Caki2 (cell line): ENCODE data around the gene AFAP1L1. TPM values are rescaled to one million over a fixed set of nuclear protein-coding genes. Genes with fewer than 3 reads are reported as not detected.
"Not testable (repeated sequence)": the region's sequence is repeated elsewhere in the genome, so short reads cannot be mapped to it uniquely, and the experiment has no call there.

ENCODE experiments used
- DNase-seq: peaks from one replicate; pipeline ENCODE4 v3.0.0-alpha.2; 2015; ENCODE audit warnings: low read depth
- in situ Hi-C: cut with HindIII; loops from 2 replicates; pipeline ENCODE4 v1.10.0; 2016; ENCODE audit warnings: low sequenced_read_pairs, low pct_unique_long_range_greater_than_20kb, mixed read lengths
- total RNA-seq: library from RNA; depleted of rRNA; stranded (reverse); fragments of >200 nt; shearing (Covaris generic); gene quantifications from 2 replicates; pipeline ENCODE4 v1.2.3, GENCODE V29; 2014; ENCODE audit warnings: low replicate concordance

The AFAP1L1 gene
- total RNA-seq, 1 experiment from 2014 or later: 3.6 TPM

DNA sequence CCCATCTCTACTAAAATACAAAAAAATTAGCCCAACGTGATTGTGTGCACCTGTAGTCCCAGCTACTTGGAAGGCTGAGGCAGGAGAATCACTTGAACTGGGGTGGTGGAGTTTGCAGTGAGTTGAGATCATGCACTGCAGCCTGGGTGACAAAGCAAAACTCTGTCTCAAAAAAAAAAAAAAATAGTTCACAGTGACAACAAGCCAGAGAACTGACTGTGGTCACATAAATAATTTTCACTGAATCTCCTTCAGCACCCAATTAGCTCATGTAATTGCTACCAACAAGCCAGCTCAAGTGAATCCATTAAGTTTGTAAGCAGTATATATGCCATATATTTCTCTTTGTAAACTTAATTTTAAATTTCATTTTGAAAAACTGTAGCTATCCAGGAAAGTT is 14.5 kb upstream of the AFAP1L1 start:
- in situ Hi-C loops: no loop called here

DNA sequence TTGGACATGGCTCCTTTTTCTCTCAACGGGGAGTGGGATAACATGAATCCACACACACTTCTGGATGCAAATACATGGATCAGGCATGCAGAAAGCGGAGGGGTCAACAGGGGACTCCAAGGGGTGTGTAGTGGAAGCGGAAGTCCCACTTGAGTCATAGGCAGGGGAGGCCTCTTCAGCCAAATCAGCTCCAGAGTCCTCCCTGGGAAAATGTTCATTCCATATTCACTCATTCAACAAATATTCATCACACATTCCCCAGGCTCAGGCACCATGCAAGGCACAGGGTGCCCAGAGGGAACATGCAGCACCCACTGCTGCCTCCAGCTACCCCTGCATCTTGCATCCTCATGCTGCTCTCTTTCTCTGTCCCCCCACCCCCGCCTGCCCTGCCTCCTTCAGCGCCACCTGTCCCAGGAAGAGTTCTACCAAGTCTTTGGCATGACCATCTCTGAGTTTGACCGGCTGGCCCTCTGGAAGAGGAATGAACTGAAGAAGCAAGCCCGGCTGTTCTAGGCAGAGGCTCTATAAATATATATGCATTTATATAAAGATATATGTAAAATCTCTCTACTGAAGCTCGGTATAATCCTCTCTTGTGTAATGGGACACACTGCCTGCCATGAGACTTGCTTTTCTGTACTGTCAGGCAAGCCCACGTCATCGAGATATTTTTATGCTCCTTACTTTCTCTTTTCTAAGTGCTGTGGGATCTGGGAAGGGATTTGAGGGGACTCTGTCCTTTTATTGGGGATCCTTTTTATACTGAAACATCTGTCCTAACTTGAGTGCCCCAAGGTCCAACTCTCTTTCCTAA is 13.6 kb upstream of the AFAP1L1 start:
- DNase-seq: peak; percentile 61
- in situ Hi-C loops: no loop called here

More for the DNA sequence above, 14.5 kb upstream of the AFAP1L1 start:
- DNase-seq: peak; percentile 14

DNA sequence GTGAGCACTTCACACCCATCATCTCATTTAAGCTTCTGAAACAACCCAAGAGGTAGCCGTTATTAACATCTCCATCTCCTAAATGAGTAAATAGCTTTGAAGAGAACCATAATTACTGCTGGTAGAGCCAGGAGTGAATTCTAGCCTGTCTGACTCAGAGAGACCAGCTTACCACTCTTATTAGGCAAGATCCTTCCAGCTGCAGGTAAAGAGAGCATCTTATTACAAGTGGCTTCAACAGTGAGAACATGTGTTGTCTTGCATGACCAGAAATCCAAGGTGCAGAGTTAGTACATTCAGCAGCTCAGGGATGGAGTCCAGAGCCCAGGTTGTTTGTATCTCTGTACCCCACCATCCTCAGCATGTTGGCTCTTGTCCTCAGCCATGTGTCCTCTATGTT is 10.9 kb upstream of the AFAP1L1 start:
- DNase-seq: no peak

DNA sequence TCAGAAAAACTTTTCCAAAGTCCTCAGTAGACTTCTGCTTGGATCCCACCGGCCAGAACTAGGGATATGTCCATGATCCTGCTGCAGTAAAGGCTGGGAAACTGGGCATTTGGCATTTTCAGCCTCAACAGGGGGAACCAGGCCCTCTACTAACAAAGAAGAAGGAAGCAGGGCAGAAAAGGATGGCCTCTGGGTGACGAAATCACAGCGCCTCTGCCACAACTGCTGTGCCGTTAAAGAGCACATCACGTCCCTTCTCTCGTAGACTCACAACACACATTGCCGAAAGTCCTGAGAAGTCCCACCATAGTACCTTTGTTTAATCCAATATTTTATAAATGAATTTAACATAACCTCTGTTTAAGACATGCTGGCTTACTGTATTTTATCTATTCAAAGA is 10.4 kb upstream of the AFAP1L1 start:
- in situ Hi-C loops: no loop called here
- no peak for DNase-seq

More for the DNA sequence above, 10.9 kb upstream of the AFAP1L1 start:
- in situ Hi-C loops: no loop called here

DNA sequence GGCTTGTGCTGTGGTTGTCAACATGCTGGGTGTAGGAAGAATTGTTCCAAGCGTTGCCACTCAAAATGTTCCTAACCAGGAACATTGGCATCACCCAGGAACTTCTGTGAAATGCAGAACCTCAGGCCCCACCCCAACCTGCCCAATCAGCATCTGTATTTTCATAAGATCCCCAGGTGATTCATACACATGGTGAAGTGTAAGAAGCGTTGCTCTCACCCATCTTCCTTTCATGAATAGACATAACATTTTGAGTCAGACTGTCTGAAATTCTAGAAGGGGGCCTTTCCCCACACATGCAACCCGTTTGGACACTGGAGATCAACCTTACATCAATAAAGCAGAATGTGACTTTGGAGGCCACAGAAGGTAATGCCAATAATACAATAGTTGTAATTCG is 9.3 kb upstream of the AFAP1L1 start:
- in situ Hi-C loops: no loop called here
- DNase-seq: no peak

DNA sequence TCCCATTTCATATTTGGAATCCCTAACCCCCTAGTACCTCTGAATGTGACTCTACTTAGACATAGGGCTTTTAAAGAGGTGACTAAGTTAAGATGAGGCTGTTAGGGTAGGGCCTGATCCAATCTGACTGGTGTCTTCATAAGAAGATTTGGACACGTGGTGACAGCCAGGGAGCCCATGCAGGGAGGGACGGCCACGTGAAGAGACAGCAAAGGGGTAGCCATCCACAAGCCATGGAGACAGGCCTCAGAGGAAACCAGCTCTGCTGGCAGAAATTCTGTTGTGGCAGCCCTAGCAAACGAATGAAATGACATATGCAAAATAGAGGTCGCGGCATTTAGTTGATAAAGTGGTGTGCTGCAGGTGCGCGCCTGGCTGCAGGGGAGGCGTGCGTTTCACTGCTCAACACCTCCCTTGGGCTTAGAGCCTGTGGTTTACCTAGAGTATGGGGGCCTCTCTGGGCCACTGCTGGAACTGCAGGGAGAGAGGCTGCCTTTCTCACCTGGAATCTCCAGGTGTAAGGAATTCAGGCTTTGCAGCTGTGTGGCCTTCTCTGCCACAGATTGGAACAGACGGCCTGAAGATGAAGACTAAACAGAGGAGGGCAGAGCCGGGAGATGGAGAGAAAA is 7.1 kb upstream of the AFAP1L1 start:
- DNase-seq: no peak
- in situ Hi-C loops: no loop called here

DNA sequence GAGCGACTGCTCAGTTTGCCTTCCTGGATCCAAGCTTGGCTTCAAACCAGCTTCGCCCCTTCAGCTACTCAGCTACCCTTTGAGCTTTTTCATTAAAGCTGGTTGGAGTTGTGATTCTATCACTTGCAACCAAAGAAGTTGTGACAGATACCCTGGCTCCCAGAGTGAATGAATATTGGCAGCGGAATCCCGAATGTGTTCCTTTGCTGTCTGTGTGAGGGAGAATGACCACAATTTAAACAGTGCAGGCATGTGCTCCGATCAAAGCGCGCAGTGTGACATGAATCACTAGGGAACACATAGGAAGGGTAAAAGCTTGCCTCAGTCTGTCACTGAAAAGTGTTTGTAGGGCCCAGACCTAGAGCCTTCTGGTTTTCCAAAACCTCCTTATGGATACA is 6.6 kb upstream of the AFAP1L1 start:
- DNase-seq: no peak
- in situ Hi-C loops: no loop called here

DNA sequence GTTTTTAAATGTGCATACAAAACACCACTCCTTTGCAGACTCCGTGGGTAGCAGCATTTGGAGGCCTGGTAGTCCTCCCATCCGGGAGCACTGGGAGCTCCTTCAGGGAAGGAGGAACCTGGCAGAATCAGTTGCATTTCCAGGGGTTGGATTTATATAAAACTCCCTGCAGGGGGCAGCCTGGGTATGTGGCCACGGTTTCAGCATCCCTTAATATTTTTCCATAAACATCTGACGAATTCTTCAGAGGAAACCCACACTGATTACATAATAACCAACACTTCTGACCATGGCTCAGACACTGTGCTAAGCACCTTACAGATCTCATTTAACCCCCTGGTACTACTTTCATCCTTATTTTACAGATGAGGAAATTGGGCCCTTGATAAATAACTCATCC is 6.1 kb upstream of the AFAP1L1 start:
- in situ Hi-C loops: no loop called here
- DNase-seq: no peak

DNA sequence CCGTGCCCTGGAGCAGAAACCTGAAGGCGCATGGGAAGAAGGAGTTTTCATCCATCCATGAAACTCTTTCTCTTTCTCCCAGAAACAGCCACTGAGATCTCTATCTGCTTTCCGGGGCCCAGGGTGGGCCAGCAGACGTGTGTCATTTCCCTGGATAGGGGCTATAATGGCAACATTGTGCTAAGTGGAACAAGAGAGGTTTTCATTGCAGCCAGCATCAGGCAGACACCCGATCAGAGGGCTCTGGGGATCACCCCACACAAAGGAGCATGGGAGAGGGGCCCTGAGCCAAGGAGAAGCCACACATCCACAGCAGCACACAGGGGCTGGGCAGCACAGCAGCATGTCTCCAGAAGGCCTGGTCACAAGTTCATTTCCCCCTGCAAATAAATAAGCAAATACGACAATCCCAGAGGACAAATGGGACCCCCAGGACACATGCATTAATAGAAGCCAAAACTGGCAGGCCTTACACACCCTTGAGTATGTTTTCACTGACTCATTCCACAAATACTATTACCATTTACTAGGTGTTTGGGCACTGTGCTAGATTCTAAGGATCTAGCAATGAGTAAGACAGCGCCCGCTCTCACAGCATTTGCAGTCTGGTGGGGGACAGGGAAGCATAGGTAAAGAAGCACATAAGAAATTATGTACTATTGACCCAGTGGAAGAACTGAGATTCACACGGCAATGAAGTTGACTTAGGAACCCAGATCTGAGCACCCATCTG is 4.3 kb upstream of the AFAP1L1 start:
- in situ Hi-C loops: no loop called here
- DNase-seq: no peak

DNA sequence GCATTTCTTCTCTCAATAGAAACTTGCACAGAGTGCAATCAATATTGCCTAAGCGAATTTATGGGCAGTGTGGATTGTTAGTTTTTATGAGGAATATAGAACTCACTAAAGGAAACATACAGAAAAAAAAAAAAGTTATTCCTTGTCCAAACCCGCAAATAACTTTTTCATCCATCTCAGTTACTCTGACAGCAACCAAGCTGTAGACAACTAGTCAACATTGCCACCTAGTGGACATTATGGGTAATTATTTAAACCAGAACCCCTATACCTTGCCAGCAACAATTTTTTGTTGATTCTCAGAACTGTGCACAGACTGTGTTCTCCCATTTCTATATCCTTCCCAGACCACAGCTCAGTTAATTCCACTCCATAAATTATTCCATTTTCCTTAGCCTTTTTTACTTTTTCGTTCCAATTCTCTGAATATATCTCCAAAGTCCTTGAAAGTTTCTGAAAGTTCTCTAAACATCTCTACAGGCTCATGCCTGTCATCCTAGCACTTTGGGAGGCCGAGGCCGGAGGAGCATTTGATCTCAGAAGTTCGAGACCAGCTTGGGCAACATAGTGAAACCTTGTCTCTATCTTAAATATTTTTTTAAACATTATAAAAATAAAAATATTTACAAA is 2.6 kb upstream of the AFAP1L1 start:
- in situ Hi-C loops: no loop called here
- peak; percentile 26 for DNase-seq

DNA sequence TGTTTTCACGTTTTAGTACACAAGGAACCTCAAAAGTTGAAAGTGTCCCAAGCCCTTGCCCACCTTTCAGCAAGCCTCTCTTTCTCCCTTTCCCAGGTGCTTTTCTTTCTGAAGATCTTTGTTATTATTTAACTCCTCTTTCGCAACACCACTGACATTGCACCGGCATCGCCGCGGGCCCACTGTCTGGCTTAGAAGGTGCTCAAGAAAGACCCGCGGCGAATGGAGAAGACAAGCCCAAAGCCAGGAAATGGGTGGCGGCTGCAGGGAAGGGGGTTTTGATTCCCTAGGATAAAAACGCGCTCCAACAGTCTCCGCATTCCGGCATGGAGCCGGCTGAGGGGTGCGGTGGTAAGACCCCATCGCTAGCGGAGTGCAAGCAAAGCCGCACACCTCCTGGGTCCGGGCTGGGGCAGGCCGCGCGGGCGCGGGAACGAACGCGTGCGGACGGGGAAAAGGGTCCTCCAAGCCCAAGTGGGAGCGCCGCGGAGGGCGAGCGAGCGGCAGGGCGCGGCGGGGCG is 404 bp upstream of the AFAP1L1 start:
- in situ Hi-C loops: no loop called here
- DNase-seq: peak; percentile 33

DNA sequence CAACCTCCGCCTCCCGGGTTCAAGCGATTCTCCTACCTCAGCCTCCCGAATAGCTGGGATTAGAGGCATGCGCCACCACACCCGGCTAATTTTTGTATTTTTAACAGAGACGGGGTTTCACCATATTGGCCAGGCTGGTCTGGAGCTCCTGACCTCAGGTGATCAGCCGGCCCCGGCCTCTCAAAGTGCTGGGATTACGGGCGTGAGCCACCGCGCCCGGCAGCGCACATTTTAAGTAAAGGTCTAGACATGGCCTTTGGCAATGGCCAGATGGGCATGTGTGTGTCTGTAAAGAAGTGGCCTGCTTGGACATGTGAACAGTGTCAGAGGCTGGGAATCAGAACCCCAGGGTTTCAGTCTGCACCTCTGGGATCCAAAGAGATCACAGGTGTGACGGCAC is 1.1 kb downstream of the AFAP1L1 start:
- in situ Hi-C loops, DNase-seq: not testable (repeated sequence)

DNA sequence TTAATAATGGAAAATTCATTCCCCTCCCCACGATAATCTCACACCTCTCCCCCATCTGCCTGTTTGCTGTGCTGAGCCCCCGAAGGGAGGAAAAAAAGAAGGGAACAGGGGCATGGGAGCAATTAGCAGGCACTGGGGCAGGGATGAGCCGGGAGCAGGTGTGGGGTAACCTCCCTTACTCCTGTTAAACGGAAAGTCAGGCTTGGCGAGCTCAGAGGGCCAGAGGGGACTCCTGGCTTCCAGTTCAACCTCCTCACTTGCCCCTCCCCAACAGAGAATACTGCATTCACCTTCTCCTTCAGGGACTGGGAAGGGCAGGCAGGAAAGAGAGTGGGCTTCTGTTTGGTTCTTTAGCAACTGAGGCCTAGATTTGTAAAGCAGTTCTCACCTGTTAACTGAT is 1.6 kb downstream of the AFAP1L1 start:
- no peak for DNase-seq
- in situ Hi-C loops: no loop called here

DNA sequence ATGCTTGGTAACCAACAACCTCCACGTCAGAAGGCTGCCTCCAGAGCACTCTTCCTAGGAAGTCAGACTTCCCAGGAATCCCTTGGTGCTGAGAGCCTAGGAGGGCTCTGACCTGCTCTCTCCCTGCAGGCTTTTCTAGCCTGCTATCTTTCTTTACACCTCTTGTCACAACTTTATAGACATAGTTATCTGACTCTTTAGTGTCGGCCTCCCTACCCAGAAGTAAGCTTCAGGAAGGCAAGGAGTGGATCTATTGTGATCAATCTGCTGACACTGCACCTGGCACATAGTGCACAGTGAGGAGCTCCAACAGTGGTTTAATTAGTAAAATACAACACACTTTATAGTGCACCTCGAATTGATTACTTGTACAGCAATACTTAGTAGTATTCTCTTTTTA is 2.3 kb downstream of the AFAP1L1 start:
- in situ Hi-C loops: no loop called here
- no peak for DNase-seq

DNA sequence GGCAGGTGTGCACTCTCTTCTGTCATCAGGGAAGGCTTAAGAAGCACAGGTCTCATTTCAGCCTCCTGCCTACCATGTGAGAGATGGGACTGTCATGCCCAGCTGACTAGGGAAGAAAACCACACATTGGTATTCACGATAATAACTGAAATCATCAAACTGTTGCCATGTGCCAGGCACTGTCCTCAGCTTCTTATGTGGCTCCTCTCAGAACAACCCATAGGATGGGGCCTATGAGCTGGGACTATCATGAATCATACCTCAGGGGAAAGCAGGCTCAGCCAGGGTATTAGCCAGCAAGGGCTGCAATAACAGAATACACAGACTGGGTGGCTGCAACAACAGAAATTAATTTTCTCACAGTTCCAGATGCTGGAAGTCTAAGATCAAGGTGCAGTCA is 3.3 kb downstream of the AFAP1L1 start:
- in situ Hi-C loops: no loop called here

DNA sequence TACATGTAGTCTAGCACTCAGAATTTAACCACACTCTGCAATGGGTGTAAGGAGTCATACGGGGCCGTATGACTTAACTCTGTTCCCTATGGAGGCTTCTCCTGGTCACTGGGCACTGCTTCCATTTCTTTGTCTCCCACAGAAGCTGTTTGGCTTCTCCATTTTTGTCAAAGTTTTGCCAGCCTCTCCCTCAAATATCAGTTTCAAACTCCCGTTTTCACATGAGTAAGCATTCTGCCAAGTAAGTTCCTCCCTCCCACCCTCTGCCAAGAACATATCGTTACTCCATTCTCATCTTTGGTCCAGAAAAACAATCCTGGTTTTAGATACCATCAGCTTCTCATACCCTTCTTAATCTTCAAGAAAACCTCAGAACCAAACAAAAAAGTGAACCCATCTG is 6.1 kb downstream of the AFAP1L1 start:
- no peak for DNase-seq
- in situ Hi-C loops: no loop called here

More for the DNA sequence above, 3.3 kb downstream of the AFAP1L1 start:
- no peak for DNase-seq

DNA sequence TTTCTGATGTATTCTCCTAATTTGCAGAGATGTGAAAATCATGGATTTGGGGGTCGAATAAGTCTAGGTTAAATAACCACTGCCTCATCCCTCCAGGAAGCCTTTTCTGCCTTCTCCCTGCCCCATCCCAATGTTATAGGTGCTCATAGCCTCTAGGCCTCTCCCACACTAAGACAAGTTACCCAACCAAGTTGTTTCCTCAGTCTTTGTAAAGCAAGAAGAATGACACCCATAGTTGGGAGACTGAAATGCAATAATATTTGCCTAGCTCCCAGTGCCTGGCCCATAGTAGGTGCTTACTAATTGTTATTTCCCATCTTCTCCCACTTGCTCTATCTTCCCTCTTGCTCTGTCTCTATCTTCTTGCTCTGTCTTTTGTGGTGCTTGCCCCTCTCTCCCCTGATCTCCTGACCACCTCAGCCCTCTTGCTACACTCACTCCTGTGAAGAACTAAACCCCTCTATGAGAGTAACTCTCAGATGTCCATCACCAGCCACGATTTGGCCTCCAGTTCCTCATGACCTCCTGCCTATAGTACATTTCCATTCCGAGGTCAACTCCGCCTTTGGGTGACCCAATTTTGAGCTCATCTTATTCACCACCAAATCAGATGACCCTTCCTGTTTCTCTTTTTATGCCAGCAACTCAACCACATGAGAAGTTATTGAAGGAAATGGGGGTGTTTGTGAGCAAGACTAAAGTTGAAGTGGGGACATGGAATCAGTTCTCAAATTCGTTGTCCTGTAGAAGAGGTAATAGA is 7.0 kb downstream of the AFAP1L1 start:
- in situ Hi-C loops: no loop called here

DNA sequence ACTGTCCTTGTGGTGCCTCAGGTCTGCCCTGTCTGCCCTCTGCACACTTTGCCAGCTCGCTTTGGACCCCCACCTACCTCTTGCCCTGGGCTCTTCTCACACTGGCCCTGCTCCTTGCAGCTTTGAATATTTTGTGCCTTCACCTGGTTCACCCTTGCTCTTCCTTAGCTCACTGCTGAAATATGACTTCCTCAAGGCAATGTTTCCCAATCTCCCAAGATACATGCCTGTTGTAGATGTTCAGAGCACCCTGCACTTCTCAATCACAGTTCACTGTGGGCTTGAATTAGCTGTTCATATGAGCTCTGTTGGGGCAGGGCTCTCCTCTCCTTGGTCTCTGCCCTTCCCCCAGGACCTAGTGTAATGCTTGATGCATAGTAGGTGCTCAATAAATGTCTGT is 8.0 kb downstream of the AFAP1L1 start:
- DNase-seq: no peak
- in situ Hi-C loops: no loop called here

More for the DNA sequence above, 7.0 kb downstream of the AFAP1L1 start:
- no peak for DNase-seq
